ENCODE measurements around the gene ALG1.
"Not testable (repeated sequence)": the region's sequence is repeated elsewhere in the genome, so short reads cannot be mapped to it uniquely, and the experiment has no call there.

Gene ALG1

DNA sequence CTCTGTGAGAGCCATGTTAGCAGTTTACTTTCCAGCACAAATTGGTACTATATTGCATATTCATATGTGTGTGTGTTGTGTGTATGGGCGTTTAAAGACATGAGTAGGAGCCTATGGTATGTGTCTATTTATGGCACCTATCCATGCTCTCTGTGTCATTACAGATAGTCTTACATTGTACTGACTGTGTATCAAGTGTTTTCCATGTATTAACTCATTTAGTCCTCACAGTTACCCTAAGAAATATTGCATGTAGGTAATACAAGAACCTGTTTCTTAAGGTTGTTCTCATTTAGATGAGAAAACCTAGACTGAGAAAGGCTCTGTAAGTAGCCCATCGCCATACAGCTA lies 1.6 kb downstream of the ALG1 start:
- no peak for DNase-seq (ENCODE audit: low read depth in 1 of 2, low spot score in 1 of 2)

DNA sequence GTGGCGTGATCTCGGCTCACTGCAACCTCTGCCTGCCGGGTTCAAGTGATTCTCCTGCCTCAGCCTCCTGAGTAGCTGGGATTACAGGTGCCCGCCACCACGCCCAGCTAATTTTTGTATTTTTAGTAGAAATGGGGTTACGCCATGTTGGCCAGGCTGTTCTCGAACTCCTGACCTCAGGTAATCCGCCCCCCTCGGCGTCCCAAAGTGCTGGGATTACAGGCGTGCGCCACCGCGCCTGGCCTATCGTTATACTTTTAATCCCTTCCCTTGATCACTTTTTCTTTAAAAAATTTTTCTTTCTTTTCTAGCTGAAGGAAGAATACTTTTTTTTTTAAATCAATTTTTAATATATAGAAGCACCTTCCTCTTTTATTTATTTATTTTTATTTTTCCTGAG lies 2.1 kb downstream of the ALG1 start:
- not testable (repeated sequence) for DNase-seq (ENCODE audit: low read depth in 1 of 2, low spot score in 1 of 2)

GRCh38 chr16:5075637-5076036 lies 4.0 kb downstream of the ALG1 start:
- no peak for DNase-seq (ENCODE audit: low read depth in 1 of 2, low spot score in 1 of 2)

DNA sequence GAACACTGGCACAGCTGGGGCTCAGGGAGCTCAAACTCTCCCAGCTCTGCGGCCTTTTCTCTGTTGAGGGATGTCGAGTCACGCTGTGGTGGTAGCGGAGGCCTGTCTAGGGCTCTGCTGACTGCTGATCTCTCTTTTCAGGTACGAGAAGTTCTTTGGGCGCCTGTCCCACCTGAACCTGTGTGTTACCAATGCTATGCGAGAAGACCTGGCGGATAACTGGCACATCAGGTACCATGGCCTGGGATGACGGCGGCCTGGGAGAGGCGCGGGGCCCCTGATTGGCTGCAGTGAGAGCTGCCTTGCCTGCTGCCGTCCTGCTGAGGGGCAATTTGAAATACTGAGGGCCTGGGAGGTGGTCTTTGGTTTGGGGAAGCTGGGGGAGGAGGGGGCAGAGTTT lies 5.7 kb downstream of the ALG1 start:
- DNase-seq (ENCODE audit: low read depth in 1 of 2, low spot score in 1 of 2) = no peak

GRCh38 chr16:5078626-5079025 lies 7.0 kb downstream of the ALG1 start:
- DNase-seq (ENCODE audit: low read depth in 1 of 2, low spot score in 1 of 2) = no peak

GRCh38 chr16:5080461-5080860 lies 8.8 kb downstream of the ALG1 start:
- DNase-seq (ENCODE audit: low read depth in 1 of 2, low spot score in 1 of 2) = not testable (repeated sequence)

DNA sequence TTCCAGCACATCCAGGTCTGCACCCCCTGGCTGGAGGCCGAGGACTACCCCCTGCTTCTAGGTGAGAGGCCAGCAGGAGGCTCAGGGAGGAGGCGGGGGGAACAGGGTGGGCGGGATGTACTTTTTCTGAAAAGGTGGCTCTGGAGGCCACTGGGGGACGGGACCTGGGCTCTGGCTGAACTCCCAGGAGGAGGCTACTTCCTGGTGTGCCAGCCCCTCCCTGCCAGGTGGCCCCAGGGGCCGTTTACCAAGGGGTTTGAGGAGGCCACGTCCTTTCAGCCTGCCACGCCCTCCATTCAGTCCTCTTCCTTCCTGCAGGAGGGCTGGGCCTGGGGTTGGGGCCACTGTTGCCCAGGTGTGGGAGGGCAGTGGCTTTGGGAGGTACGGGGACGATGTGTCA lies 9.4 kb downstream of the ALG1 start:
- DNase-seq (ENCODE audit: low read depth in 1 of 2, low spot score in 1 of 2) = not testable (repeated sequence)

DNA sequence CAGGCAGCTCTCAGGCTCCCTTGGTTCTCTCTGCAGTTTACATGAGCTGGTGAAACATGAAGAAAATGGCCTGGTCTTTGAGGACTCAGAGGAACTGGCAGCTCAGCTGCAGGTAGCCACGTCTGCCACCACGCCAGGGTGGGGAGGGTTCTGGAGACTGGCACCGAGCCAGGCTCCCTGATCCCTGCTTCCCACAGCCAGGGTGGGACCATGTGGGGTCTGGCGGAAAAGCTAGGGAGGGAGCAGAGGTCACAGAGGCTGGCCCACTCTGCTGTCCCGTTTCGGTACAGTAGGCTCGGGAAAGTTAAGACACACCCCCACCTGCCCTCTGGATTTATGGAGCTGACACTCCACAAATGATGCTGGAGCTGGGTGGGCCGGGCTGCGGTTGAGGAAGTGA lies 12.0 kb downstream of the ALG1 start:
- DNase-seq (ENCODE audit: low read depth in 1 of 2, low spot score in 1 of 2) = not testable (repeated sequence)

GRCh38 chr16:5084099-5084731 lies 12.6 kb downstream of the ALG1 start:
- not testable (repeated sequence) for DNase-seq (ENCODE audit: low read depth in 1 of 2, low spot score in 1 of 2)

DNA sequence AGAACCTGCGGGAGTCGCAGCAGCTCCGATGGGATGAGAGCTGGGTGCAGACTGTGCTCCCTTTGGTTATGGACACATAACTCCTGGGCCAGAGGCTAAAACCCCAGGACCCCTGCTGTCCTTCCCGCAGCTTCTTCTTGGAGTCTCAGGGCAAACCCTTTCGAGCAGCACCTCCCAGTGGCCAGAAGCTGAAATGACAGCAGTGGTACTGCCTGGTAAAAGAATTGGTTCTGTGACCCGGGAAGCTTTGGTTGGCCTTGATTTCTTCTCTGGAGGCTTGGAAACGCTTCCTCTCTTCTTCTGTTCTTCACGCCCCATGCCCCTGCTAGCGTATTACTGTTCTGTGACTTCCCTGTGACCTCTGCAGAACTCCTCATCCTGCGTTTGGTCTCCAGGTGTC lies 13.2 kb downstream of the ALG1 start:
- DNase-seq (ENCODE audit: low read depth in 1 of 2, low spot score in 1 of 2) = peak; percentile 14 to 38

DNA sequence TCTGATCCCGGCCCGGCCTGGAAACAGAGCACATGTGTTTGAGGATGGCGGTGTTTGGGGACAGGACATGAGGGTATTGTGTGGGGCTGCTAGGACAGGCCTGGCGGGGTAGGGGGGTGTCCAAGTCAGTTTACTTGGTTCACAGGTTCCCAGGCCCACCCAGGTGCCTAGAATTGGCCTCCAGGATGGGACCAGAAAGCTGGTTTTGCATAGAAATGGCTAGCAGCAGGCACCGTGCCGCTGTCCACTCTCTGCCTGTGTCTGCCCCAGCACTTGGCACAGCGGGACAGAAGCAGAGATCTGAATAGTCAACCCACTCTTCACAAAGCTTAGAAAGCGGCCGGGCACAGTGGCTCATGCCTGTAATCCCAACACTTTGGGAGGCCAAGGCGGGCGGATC lies 14.1 kb downstream of the ALG1 start:
- not testable (repeated sequence) for DNase-seq (ENCODE audit: low read depth in 1 of 2, low spot score in 1 of 2)

DNA sequence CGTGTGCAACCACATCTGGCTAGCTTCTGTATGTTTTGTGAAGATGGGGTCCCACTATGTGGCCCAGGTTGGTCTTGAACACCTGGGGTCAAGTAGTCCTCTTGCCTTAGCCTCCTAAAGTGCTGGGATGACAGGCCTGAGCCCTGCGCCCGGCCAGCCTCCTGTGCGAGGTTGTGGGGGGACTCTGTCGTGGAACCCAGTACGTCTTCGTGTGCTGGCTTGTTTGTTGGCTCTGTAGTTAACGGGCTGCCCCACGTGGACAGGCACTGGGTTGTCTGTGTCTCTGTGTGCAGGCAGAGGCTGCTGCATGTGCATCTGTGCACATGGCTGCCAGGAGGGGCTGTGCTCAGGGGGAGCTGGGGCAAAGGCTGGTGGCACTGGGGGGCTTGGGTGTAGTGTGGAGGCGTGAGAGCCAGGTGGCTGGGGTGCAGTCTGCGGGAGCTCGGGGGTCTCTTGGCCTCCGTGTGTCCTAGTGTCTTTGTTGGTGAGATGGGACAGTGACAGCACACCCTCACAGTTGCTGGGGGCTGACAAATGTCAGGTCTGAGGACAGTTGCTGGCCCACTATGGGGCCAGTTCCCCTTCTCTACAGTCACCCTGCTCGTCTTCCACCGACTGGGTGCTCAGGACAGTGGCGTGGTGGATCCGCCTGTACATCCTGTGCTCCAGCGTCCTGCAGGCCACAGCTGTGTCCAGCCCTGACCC lies 16.6 kb downstream of the ALG1 start:
- not testable (repeated sequence) for DNase-seq (ENCODE audit: low read depth in 1 of 2, low spot score in 1 of 2)

- not testable (repeated sequence) for DNase-seq (ENCODE audit: low read depth in 1 of 2, low spot score in 1 of 2)
Observed at GRCh38 chr16:5088936-5089335, 17.3 kb downstream of the ALG1 start.

GRCh38 chr16:5089911-5090555 lies 18.4 kb downstream of the ALG1 start:
- DNase-seq (ENCODE audit: low read depth in 1 of 2, low spot score in 1 of 2) = not testable (repeated sequence)

- not testable (repeated sequence) for DNase-seq (ENCODE audit: low read depth in 1 of 2, low spot score in 1 of 2)
Observed at GRCh38 chr16:5090592-5090991, 18.9 kb downstream of the ALG1 start.

GRCh38 chr16:5093081-5093480 lies 21.4 kb downstream of the ALG1 start:
- DNase-seq (ENCODE audit: low read depth in 1 of 2, low spot score in 1 of 2) = not testable (repeated sequence)

DNA sequence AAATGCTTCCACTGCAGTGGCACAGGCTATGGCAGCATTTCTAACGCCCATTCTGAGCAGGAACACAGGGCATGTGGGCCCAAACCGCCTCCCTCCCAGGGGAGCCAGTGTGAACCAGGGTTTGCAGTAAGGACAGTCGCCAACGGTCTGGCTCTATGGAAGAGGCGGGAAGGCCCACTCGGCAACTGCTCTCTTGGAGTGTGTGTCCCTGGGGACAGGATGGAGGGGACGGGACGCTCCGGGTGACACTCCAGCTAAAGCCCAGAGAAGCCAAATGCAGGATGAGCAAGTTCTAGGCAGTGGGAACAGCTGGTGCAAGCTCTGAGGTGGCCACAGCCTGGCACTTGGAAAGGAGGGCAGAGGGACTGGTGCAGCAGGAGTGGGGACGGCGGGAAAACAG lies 22.1 kb downstream of the ALG1 start:
- DNase-seq (ENCODE audit: low read depth in 1 of 2, low spot score in 1 of 2) = not testable (repeated sequence)

GRCh38 chr16:5095145-5095830 lies 23.6 kb downstream of the ALG1 start:
- DNase-seq (ENCODE audit: low read depth in 1 of 2, low spot score in 1 of 2) = not testable (repeated sequence)

- not testable (repeated sequence) for DNase-seq (ENCODE audit: low read depth in 1 of 2, low spot score in 1 of 2)
Observed at GRCh38 chr16:5096437-5097060, 24.9 kb downstream of the ALG1 start.

GRCh38 chr16:5097061-5097469 lies 25.4 kb downstream of the ALG1 start:
- DNase-seq (ENCODE audit: low read depth in 1 of 2, low spot score in 1 of 2) = peak in 1 of 2 donors; percentile 21
